Measurements from ENCODE around the gene ABLIM1.

The ABLIM1 gene

DNA sequence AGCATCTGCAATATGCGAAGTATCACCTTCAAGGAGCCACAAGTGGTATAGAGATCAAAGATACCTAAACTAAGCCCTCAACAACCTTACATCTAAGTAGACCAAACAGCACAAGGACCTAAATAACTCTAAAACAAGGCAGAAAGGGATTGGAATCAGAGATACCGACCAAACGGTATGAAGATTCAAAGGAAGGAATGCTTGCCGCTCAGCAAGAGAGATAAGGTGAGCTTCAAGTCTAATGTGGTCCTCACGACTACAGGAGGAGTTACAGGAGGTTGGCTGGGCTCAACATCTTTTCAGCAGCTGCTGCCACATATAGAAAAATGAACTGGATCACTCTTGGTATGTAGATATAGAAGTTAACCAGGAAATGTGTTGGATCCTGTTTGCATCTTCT, 11.6 kb downstream of the ABLIM1 start:
- no peak for DNase-seq (ENCODE audit: low read depth in 2 of 2)

- DNase-seq (ENCODE audit: low read depth in 2 of 2): no peak
Observed at GRCh38 chr10:114645706-114646105, 12.4 kb downstream of the ABLIM1 start.

DNA sequence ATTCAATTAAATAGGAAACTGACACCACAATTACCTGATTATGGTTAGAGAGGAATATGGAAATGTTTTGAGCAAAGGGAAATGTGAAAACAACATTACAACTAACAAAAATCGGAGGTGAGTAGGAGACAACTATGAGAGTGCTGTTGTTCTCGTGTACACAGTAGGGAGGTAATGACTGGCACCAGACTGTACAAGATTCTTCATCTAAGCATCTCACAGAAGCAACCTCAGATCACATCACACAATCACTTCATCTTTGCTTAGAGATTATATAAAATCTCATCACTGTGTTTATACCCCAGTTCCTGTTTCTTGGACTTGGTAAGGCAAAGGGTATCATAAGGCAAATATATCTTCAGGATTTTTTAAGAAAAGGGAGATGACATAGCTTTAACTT, 14.9 kb downstream of the ABLIM1 start:
- no peak for DNase-seq (ENCODE audit: low read depth in 2 of 2)

DNA sequence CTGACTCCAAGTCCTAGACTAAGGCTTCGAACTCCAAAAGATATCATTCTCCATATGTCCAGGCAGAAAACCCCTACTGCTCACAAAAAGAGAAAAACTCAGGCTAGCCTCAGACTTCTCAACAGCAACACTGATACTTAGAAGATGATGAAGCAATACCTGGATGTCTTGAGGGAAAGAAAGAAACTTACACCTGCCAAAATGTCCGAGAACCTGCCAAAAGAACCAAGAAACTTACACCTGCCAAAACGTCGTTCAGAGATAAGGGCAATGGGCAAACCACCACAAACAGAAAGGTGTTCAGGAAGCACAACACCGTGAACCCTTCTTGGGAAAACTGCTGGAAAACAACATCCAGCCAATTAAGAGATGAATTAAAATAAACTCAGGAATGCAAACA, 15.3 kb downstream of the ABLIM1 start:
- DNase-seq (ENCODE audit: low read depth in 2 of 2): no peak

GRCh38 chr10:114638821-114639625, 19.1 kb downstream of the ABLIM1 start:
- DNase-seq (ENCODE audit: low read depth in 2 of 2): no peak

DNA sequence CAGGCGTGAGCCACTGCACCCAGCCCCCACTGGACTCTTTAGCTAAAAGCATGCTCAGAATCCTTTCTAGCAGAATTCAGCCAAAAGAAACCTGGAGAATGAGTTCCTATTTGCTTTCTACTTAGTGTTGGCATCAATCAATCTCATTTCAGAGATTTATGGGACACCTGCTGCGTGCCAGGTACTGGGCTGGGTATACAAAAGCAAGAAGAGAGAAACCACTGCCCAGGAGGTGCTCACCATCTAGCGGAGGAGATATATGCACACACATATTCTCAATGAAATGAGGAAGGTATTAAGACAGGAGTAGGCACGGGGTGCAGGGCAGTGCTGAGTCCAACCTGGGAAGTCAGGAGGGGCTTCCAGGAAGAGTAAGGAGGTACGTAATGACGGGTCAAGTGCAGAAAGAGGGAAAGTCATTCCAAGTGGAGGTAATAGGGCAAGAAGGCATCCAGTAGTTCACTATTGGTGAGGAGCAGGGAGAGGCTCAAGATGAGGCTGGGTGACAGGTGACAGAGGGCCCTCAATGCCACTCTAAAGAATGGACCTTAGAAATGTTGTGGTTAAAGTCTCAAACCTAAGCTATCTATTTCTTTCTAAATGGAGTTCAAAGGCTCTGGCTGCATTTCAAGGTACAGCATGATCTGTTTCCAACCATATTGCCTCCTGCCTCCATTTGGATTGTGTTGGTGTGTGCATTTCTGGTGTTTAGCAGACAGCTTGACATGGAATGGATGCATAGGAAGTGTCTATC, 22.1 kb downstream of the ABLIM1 start:
- DNase-seq (ENCODE audit: low read depth in 2 of 2): no peak

DNA sequence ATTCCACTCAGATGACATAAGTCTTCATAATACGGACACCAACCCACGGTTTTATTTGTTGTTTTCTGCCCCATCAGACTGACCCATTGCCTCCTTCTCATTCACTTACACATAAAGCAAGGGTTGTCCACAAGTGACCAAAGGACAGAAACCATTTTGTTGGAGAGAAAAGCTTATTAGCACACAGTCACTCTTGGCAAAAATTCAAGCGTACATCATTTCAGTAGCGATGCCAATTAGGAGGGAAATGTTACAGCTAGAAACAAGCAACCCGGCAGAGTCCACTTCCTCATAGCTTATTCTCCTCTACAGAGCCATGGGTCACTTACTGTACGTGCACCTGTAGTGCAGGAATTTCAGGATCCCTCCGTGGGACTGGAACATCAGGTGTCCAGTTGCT, 23.0 kb downstream of the ABLIM1 start:
- DNase-seq (ENCODE audit: low read depth in 2 of 2): no peak

DNA sequence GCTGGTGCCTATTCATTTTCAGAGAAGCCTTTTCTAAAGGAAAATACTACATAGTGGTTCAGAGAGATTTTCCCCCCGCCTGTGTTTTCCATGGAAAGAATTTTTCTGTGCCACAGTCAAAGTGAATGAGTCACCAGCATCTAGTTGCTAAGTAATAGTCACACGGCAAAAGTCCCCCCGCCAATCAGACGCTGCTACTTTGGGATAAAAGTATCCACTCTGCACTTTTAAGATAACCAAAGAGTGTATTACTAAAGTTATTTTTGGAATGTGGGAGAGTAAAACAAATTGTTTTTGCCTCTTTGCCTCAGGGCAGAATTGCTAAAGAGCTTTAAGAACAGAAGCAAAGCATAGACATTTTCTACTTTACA, 23.5 kb downstream of the ABLIM1 start:
- DNase-seq (ENCODE audit: low read depth in 2 of 2): no peak

DNA sequence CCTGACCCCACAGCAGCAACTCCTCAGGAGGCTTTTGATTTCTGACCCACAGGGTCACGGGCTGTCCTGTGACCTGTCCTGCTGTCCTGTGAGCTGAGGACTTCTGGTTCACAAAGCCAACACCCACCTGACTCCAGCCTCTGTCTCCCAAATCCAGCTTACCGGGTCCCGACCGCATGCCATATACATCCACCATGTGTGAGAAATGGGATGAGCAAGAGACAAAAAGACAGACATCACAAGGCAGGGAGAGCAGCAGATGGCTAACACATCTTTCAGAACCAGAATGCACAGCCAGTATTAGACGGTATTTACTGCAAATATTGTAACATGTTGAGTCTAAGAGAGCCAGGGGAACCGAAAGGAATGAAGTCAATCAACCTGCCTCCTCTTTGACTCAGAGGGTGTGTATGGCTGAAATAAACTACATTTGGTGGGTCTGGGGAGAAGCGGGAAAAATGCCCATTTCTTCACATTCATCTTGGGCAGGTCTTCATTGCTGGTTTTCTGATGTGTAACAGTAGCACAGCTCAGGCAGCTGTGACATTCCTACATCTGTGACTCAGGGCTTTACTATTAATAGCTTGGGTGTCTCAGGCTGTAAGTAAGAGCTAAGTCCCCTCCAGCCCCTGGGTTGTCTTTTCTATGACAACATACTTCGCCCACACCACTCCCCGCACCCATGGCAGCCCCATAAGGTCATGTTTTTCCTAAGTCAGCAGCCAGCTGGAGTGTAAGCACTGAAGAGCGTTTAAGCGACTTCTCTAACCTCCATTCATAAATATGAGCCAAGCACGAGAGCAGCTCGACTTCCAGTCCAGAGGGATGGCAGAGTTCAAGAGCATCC, 25.0 kb downstream of the ABLIM1 start:
- no peak for DNase-seq (ENCODE audit: low read depth in 2 of 2)

GRCh38 chr10:114631666-114632417, 26.2 kb downstream of the ABLIM1 start:
- DNase-seq (ENCODE audit: low read depth in 2 of 2): peak in 1 of 2 donors; percentile 22

DNA sequence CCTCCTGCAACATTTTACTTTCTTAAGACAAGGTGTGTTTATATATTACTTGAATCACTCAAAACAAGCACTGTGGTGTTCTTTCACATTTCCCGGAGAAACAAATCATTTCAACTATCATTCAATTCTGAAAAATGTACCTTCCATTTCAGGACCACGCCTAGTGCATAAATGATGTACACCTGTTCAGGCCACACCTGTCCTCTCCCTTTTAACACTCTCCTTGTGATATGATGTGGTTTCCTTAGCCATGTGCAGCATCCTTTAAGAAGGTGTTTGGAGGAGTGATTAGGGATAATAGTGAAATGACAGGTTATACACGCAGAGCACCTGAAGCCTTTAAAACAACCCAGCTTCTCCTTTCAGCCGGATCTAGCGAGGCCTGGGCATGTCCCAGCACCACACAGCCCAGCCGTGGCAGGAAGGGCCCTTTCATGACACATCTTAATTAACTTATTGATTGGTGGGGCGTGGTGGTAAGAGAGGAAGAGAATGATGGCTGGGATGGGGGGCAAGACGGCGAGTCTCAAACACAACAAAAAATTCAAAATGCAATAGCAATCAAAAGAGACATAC, 26.9 kb downstream of the ABLIM1 start:
- no peak for DNase-seq (ENCODE audit: low read depth in 2 of 2)

DNA sequence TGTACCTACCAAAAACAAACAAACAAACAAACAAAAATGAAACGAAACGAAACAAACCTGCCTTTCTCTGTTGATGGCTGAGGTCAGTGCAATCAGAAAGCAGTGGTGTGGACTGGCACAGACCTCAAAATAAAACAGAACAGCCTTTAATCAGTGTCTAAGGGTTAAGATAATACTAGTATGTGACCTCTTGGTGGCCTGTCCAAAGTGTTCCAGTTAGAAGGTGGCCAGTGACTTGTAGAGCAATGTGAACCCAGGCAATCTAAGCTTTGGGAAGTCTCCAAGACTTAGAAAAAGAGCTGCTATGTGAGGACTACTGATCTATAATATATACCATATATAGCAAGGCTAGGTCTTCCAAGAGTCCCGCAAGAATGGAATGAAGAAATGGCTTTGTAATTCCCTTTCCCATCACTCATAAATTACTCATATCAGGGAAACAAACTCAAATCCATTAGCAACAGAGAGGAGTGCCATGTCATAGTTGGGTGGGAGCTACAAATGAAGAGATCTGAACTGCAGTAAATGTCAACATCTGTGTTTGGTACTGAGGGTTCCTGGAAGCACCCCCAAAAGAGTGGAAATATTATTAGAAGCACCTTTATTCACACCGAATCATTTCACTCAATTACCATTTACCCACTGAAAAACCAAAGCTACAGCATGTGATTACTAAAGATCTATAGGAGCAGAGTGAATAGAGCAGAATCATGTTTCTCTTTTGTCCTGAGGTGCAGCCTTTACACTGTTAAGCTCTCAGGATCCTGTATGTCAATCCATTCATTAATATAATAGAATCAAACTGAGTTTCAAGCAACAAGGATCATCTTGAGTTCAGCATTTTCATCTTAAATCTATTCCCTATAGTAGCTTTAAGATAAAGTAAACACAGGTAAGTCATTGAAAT, 28.0 kb downstream of the ABLIM1 start:
- no peak for DNase-seq (ENCODE audit: low read depth in 2 of 2)

GRCh38 chr10:114629083-114629823, 28.8 kb downstream of the ABLIM1 start:
- no peak for DNase-seq (ENCODE audit: low read depth in 2 of 2)

GRCh38 chr10:114628106-114628505, 30.0 kb downstream of the ABLIM1 start:
- DNase-seq (ENCODE audit: low read depth in 2 of 2): no peak

DNA sequence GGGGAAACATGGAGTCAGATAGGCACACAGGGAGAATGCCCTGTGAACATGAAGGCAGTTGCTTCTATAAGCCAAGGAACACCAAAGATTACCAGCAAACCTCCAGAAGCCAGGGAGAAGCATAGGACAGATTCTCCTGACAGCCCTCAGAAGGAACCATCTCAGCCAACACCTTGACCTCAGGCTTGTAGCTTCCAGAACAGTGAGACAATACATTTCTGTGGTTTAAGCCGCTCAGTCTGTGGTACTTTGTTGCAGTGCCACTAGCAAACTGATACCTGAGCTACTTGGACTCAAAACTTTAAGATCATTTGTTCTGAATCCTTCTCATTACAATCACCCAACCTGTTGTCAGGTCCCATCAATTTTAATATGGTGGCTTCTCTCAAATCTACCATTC, 31.2 kb downstream of the ABLIM1 start:
- no peak for DNase-seq (ENCODE audit: low read depth in 2 of 2)

- no peak for DNase-seq (ENCODE audit: low read depth in 2 of 2)
Observed at GRCh38 chr10:114624951-114625780, 32.9 kb downstream of the ABLIM1 start.

DNA sequence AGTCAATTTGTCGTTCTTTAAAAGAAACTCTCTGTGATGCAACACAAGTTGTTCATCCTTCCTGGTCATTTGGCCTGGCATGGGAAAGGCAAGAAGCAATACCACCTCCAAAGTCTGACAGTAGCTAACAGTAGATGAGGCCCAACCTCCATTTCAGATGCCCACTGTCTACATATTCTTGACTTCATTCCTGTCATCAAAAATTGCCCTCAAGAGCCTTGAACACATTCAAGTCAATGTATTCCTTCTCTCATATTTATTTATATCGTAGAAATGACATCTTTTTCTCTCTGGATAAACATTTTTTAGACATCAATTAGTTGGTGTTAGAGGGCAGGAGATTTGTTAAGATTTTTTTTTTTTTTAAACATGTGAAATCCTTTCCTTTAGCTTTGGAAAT, 33.7 kb downstream of the ABLIM1 start:
- no peak for DNase-seq (ENCODE audit: low read depth in 2 of 2)

DNA sequence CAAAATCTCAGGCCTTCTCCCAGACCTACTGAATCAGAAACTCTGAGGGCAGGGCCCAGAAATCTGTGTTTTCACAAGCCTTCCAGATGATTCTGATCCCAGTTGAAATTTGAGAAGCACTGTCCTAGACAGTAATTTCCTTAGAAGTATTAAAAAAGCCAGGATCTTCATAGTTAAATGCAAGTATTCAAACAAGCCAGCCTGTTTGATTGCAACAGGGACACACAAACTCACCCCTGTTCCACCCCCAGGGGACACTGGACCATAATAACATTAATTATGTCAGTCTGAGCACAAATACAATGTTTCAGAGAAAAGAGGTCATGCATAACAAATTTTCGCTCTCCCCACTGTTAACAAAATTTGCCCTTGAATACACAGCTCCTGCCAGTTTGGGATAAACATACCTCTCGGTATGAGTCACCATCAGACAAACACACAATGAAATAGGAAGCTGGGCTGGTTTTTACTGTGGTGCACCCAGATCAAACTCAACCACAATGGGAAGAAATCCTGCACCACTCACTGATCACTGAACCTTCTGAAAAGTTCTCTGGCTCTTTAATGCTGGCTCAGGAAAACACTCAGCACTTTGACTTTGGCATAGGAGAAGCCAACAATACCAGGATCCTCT, 34.3 kb downstream of the ABLIM1 start:
- no peak for DNase-seq (ENCODE audit: low read depth in 2 of 2)
